K562 (cell line): ENCODE measurements around the gene BMP6.

ENCODE experiments used
- CREM ChIP-seq: IDR thresholded peaks from 2 replicates; pipeline ENCODE4 v1.6.1; 2014; ENCODE audit warnings: antibody characterized with exemption, low read depth
- CTCF ChIP-seq, 3 experiments: IDR thresholded peaks in 2 of 3; conservative IDR thresholded peaks in 1 of 3; 2 replicates each; pipeline ENCODE4 v1.5.1; 2011 to 2012; ENCODE audit warnings: low read length in 3 of 3, mild to moderate bottlenecking in 3 of 3, control low read depth in 2 of 3, improper control_type of control experiment in 1 of 3, inconsistent platforms in 1 of 3, low read depth in 1 of 3, mixed read lengths in 1 of 3, moderate library complexity in 1 of 3; ENCODE audit not compliant: insufficient read depth in 2 of 3
- ELF1 ChIP-seq: fragments of 200-800 bp; sonication (Bioruptor generic); IDR thresholded peaks from 2 replicates; pipeline ENCODE4 v1.6.1; 2016; ENCODE audit warnings: missing genetic modification characterization, missing compliant biosample characterization
- JUNB ChIP-seq: fragments of 450-650 bp; formaldehyde crosslinking; conservative IDR thresholded peaks from 2 replicates; pipeline ENCODE4 v1.4.0; 2020; ENCODE audit warnings: mild to moderate bottlenecking
- USF1 ChIP-seq: sonication (generic); formaldehyde crosslinking; IDR thresholded peaks from 2 replicates; pipeline ENCODE4 v1.9.0; 2022; ENCODE audit warnings: mild to moderate bottlenecking, missing genetic modification reagents

GRCh38 chr6:7916959-7917358, 191.1 kb downstream of the BMP6 start:
- no peak for TF ChIP-seq USF1
- TF ChIP-seq JUNB (CRISPR knock-in tag): no peak
- TF ChIP-seq CTCF (IDR thresholded peaks at IDR 0.05 in 2 of 3, conservative IDR thresholded peaks at IDR 0.05 in 1 of 3; ENCODE audit: insufficient read depth in 2 of 3, low read depth in 1 of 3, low read length in 3 of 3): no peak
- TF ChIP-seq CREM: no peak
- no peak for TF ChIP-seq ELF1 (tag)
